IMR-90 (cell line): ENCODE measurements around the gene IL17REL. TPM values are rescaled to one million over a fixed set of nuclear protein-coding genes. Genes with fewer than 3 reads are reported as not detected.

Experiments used
- ATAC-seq: fragments of 200-7000 bp; cut with Tn5 transposase; 2 replicates; pipeline ENCODE4 v1.9.1; 2020; ENCODE audit warnings: low read depth, mild to moderate bottlenecking, moderate library complexity
- BruUV-seq: library from RNA; stranded (reverse); fragments of 400-500 nt; replicated peaks from 2 replicates; lab custom pipeline; 2021; lab: Mats Ljungman, UMichigan
- CTCF ChIA-PET: fragments of 300-600 bp; formaldehyde crosslinking; extraction: SDS; loops from one replicate; lab custom pipeline; 2021; ENCODE audit warnings: antibody characterized with exemption; lab: Yijun Ruan, JAX
- POLR2A ChIA-PET: fragments of 300-600 bp; sonication (Branson Sonifier 250); formaldehyde crosslinking; loops from one replicate; lab custom pipeline; 2022; ENCODE audit warnings: antibody characterized with exemption; ENCODE audit not compliant: unreplicated experiment; lab: Charles Lee
- DNase-seq: peaks from one replicate; pipeline ENCODE4 v3.0.0; 2013
- H2AFZ ChIP-seq: replicated peaks from 2 replicates; pipeline ENCODE3; 2013; ENCODE audit warnings: low read length, mild to moderate bottlenecking; ENCODE audit not compliant: poor library complexity
- H2AK5ac ChIP-seq: 2 replicates; pipeline ENCODE4 v1.6.1; 2013; ENCODE audit warnings: low read depth, low read length, inconsistent platforms
- H2AK9ac ChIP-seq: replicated peaks from 2 replicates; pipeline ENCODE3; 2013; ENCODE audit warnings: mild to moderate bottlenecking, low read depth, low read length, moderate library complexity; ENCODE audit not compliant: poor library complexity
- H2BK120ac ChIP-seq: 2 replicates; pipeline ENCODE4 v1.6.1; 2013; ENCODE audit warnings: low read depth, low read length, inconsistent platforms
- H2BK15ac ChIP-seq: 3 replicates; pipeline ENCODE4 v1.6.1; 2013; ENCODE audit warnings: low read depth, low read length, inconsistent platforms
- H2BK20ac ChIP-seq: 2 replicates; pipeline ENCODE4 v1.6.1; 2013; ENCODE audit warnings: low read depth, mild to moderate bottlenecking, inconsistent platforms, low read length, moderate library complexity
- H2BK5ac ChIP-seq: 2 replicates; pipeline ENCODE4 v1.6.1; 2013; ENCODE audit warnings: mild to moderate bottlenecking, low read depth, low read length, inconsistent platforms; ENCODE audit not compliant: poor library complexity, severe bottlenecking
- H3K14ac ChIP-seq: replicated peaks from 2 replicates; pipeline ENCODE4 v1.6.1; 2013; ENCODE audit warnings: low read depth, low read length, inconsistent platforms
- H3K18ac ChIP-seq: 2 replicates; pipeline ENCODE4 v1.6.1; 2013; ENCODE audit warnings: low read depth, low read length, control low read depth
- H3K23ac ChIP-seq: 2 replicates; pipeline ENCODE4 v1.6.1; 2013; ENCODE audit warnings: low read depth, low read length, inconsistent platforms
- H3K27ac ChIP-seq: 2 replicates; pipeline ENCODE4 v1.5.1; 2013; ENCODE audit warnings: mild to moderate bottlenecking, control low read depth, low read length; ENCODE audit not compliant: insufficient read depth
- H3K27me3 ChIP-seq: 2 replicates; pipeline ENCODE4 v1.6.1; 2013; ENCODE audit warnings: low read length; ENCODE audit not compliant: control insufficient read depth, insufficient read depth
- H3K36me3 ChIP-seq: 2 replicates; pipeline ENCODE4 v1.6.1; 2013; ENCODE audit warnings: low read length, mixed read lengths; ENCODE audit not compliant: control insufficient read depth, insufficient read depth
- H3K4ac ChIP-seq: 2 replicates; pipeline ENCODE4 v1.6.1; 2013; ENCODE audit warnings: low read depth, low read length, inconsistent platforms
- H3K4me1 ChIP-seq: 2 replicates; pipeline ENCODE4 v1.6.1; 2013; ENCODE audit warnings: low read length, mixed read lengths; ENCODE audit not compliant: control insufficient read depth, insufficient read depth
- H3K4me2 ChIP-seq: 2 replicates; pipeline ENCODE4 v1.6.1; 2013; ENCODE audit warnings: low read depth, mild to moderate bottlenecking, control low read depth, low read length, moderate library complexity
- H3K4me3 ChIP-seq: 2 replicates; pipeline ENCODE4 v1.5.1; 2013; ENCODE audit warnings: low read depth, mild to moderate bottlenecking, control low read depth, low read length, moderate library complexity; ENCODE audit not compliant: insufficient read depth
- H3K56ac ChIP-seq: 2 replicates; pipeline ENCODE4 v1.6.1; 2013; ENCODE audit warnings: low read length, inconsistent platforms; ENCODE audit not compliant: insufficient read depth; ENCODE audit errors: extremely low read depth
- H3K79me1 ChIP-seq, 2 experiments: 2 replicates each; pipeline ENCODE4 v1.6.1; 2013; ENCODE audit warnings: low read length in 2 of 2, inconsistent platforms in 1 of 2, low read depth in 1 of 2
- H3K9ac ChIP-seq: 2 replicates; pipeline ENCODE4 v1.6.1; 2013; ENCODE audit warnings: low read depth, low read length, control low read depth
- H3K9me1 ChIP-seq: 2 replicates; pipeline ENCODE4 v1.6.1; 2013; ENCODE audit warnings: low read length, inconsistent platforms; ENCODE audit not compliant: insufficient read depth
- H3K9me3 ChIP-seq: 2 replicates; pipeline ENCODE4 v1.6.1; 2013; ENCODE audit warnings: low read length; ENCODE audit not compliant: control insufficient read depth, insufficient read depth
- H4K20me1 ChIP-seq: 2 replicates; pipeline ENCODE4 v1.6.1; 2013; ENCODE audit warnings: low read length, inconsistent platforms; ENCODE audit not compliant: insufficient read depth
- H4K5ac ChIP-seq: 2 replicates; pipeline ENCODE4 v1.6.1; 2013; ENCODE audit warnings: mild to moderate bottlenecking, low read depth, low read length, control low read depth
- H4K8ac ChIP-seq, 2 experiments: 2 replicates each; pipeline ENCODE4 v1.6.1; 2013; ENCODE audit warnings: low read depth in 2 of 2, low read length in 2 of 2, control low read depth in 1 of 2, inconsistent platforms in 1 of 2
- H4K91ac ChIP-seq: 2 replicates; pipeline ENCODE4 v1.6.1; 2013; ENCODE audit warnings: low read depth, low read length, inconsistent platforms; ENCODE audit not compliant: insufficient read depth
- BHLHE40 ChIP-seq: fragments of 150-350 bp; IDR thresholded peaks from 2 replicates; pipeline ENCODE4 v1.6.1; 2016; ENCODE audit warnings: mild to moderate bottlenecking, low read depth, low read length
- CHD1 ChIP-seq: IDR thresholded peaks from 2 replicates; pipeline ENCODE4 v1.6.1; 2012; ENCODE audit warnings: low read depth, low read length, improper control_type of control experiment
- FOS ChIP-seq: fragments of 150-350 bp; IDR thresholded peaks from 2 replicates; pipeline ENCODE4 v1.6.1; 2016; ENCODE audit warnings: low read depth, low read length
- MAFK ChIP-seq: IDR thresholded peaks from 2 replicates; pipeline ENCODE4 v1.6.1; 2012; ENCODE audit warnings: low read depth, low read length, improper control_type of control experiment
- MAZ ChIP-seq: IDR thresholded peaks from 2 replicates; pipeline ENCODE4 v1.6.1; 2012; ENCODE audit warnings: low read depth, mild to moderate bottlenecking, low read length, improper control_type of control experiment, moderate library complexity, borderline replicate concordance
- MXI1 ChIP-seq: IDR thresholded peaks from 2 replicates; pipeline ENCODE4 v1.6.1; 2012; ENCODE audit warnings: low read depth, mild to moderate bottlenecking, low read length, moderate library complexity, borderline replicate concordance
- NFE2L2 ChIP-seq: fragments of 150-350 bp; IDR thresholded peaks from 2 replicates; pipeline ENCODE4 v1.6.1; 2016; ENCODE audit warnings: low read depth, mild to moderate bottlenecking, low read length
- POLR2A ChIP-seq: IDR thresholded peaks from 2 replicates; pipeline ENCODE4 v1.6.1; 2012; ENCODE audit warnings: mild to moderate bottlenecking, low read depth, low read length
- RCOR1 ChIP-seq: IDR thresholded peaks from 2 replicates; pipeline ENCODE4 v1.6.1; 2012; ENCODE audit warnings: mild to moderate bottlenecking, low read length, improper control_type of control experiment; ENCODE audit not compliant: insufficient replicate concordance
- RFX5 ChIP-seq: IDR thresholded peaks from 2 replicates; pipeline ENCODE4 v1.8.0; 2012; ENCODE audit warnings: low read depth, mild to moderate bottlenecking, low read length, moderate library complexity
- WGBS, 2 experiments: methylation state at CpG; one replicate each; pipeline versions ENCODE4 v1.1.5 to v1.1.7; 2013; ENCODE audit warnings: missing lambda C conversion rate in 2 of 2; ENCODE audit not compliant: insufficient read length in 1 of 2; ENCODE audit errors: extremely low coverage in 2 of 2; 5-methylcytosine and 5-hydroxymethylcytosine counted together
- dilution Hi-C: fragments of 300-500 bp; cut with HindIII; formaldehyde crosslinking; loops from one replicate; pipeline ENCODE4 v1.14.3; 2018; ENCODE audit warnings: low sequenced_read_pairs; ENCODE audit not compliant: unreplicated experiment
- in situ Hi-C: fragments of 300-500 bp; cut with MboI; formaldehyde crosslinking; loops from 3 replicates; pipeline ENCODE4 v1.14.3; 2019; ENCODE audit warnings: low sequenced_read_pairs, inconsistent platforms, mixed read lengths
- intact Hi-C: fragments of 100-400 bp; cut with micrococcal nuclease; formaldehyde crosslinking; loops from 2 replicates; pipeline ENCODE4 v1.10.0; 2022
- polyA plus RNA-seq, 3 experiments: library from polyadenylated mRNA; depleted of rRNA; stranded (reverse); fragments of >200 nt; gene quantifications; 2 replicates each; pipeline ENCODE4 v1.2.3, GENCODE V29; 2012; ENCODE audit warnings: low replicate concordance in 1 of 3
- total RNA-seq: library from RNA; depleted of rRNA; stranded (reverse); fragments of >200 nt; gene quantifications from 2 replicates; pipeline ENCODE4 v1.2.3, GENCODE V29; 2012
- TF ChIP-seq, protein P1 (sequence below): fragments of 150-350 bp; IDR thresholded peaks from 2 replicates; pipeline ENCODE4 v1.6.1; 2017; ENCODE audit warnings: mild to moderate bottlenecking, antibody characterized with exemption, low read length, low read depth
- TF ChIP-seq, protein P2 (sequence below): fragments of 150-350 bp; IDR thresholded peaks from 2 replicates; pipeline ENCODE4 v1.6.1; 2016; ENCODE audit warnings: low read depth, mild to moderate bottlenecking, low read length, moderate library complexity, borderline replicate concordance

IL17REL gene
- total and polyA plus RNA-seq, 2 of the 4 experiments (the other 2 are of a cell fraction): not detected

DNA sequence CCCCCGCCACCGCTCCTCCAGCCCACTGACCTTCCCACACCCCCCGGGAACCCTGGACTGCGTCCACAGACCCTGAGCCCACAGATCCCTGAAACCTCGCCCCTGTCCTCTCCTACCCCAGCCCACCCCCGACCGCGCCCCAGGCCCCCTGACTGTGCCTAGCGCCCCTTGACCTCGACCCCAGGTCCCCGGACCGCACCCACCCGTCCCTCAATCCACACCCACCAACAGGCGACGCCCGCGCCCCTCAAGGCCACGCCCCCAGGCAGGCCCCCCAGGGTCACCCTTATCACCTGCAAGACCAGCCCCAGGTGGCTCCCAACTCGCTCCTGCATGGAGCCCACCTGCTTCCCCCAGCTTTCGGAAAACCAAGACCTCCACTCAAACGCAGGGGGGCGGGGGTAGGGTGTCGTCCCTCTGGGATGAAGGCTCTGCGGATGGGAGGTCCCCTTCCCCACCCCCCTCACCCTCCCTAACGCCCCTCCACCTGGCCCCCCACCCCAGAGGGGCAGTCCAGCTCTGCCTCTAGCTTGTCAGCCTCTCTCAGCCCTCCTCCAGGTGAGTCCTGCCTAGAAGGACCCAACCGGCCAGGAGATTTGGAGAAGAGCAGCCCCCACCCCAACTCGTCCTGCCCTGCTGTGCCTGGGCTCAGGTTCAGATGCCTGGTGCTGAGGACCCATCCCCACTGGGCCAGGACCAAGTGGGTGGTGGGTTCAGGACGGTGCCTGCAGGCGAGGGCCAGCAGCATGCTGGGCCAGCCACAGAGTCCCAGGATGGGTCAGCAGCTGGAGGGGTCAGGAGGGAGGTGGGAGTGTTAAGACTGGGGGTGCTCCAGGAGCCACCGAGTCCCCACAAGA is 3.1 kb upstream of the IL17REL start (continued):
- TF ChIP-seq CHD1: no peak

DNA sequence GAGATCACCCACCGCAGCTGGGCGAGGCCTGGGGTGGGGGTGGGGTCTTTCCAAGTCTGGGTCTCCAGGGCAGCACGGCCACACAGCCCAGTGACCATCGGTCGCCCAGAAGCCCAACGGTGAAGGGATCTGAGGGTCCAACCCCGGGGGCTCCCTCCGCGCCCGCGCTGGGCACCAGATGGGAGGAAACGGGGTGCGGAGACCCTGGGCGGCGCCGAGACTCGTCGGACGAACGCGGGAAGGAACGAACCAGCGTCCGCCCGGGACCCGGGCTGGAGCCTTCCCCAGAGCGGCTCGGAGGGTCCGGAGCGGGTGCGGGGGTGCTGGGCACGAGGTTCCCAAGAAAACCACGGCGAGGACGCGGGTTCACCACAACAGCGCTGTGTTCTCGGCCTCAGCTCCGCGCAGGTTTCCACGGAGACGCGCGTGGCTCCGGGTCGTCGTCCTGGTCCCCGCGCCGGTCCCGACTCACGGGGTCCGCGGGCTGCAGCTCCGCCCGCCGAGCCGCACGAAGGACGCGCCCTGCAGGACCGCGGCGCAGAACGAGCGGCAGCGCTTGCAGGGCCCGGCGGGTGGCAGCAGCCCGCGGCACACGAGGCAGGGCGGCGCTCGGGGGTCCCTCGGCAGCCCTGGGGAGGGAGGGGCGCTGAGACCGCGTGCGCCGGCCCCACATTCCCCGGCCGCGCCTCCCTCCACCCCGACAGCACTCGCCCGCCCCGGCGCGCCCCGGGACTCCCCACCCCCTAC is 2.3 kb upstream of the IL17REL start:
- Histone ChIP-seq H2AFZ (peak overlapping the region; percentile 67), H3K18ac (no peak overlapping the region), H3K79me1 (no peaks in the 10 kb centered on the region), H3K4ac (no peak overlapping the region), H3K9ac (no peak overlapping the region), H3K4me3 (no peak overlapping the region), H3K9me1 (no peaks in the 10 kb centered on the region), H4K91ac (no peak overlapping the region), H3K23ac (no peak overlapping the region), H3K14ac (no peak overlapping the region), H2BK20ac (no peak overlapping the region), H3K56ac (no peak overlapping the region), H3K9me3 (peaks cover 4% of the 10 kb centered on the region; the same call in 1 of the 2 replicates), H2BK120ac (no peak overlapping the region), H2AK9ac (no peak overlapping the region), H2AK5ac (no peak overlapping the region), H4K20me1 (no peaks in the 10 kb centered on the region), H2BK5ac (no peak overlapping the region), H2BK15ac (no peak overlapping the region), H4K8ac (no peak overlapping the region), H3K4me2 (peak overlapping the region; percentile 71; the same call in 1 of the 2 replicates), H3K36me3 (no peaks in the 10 kb centered on the region), H3K4me1 (peaks cover 6% of the 10 kb centered on the region; the same call in 1 of the 2 replicates), H3K27ac (no peak overlapping the region), H4K5ac (no peak overlapping the region), H3K27me3 (peaks cover 81% of the 10 kb centered on the region)
- ATAC-seq (no peak), DNase-seq (no peak)
- POLR2A ChIA-PET: no interaction called here
- in situ Hi-C loops: no loop called here
- intact Hi-C loops: no loop called here
- 4% methylated on average over 48 of the region's 91 CpGs; no CpG with 5 or more reads in 1 of the 2 experiments for WGBS, 2 experiments
- no TSS peak for BruUV-seq
- CTCF ChIA-PET: no interaction called here
- dilution Hi-C loops: no loop called here
- TF ChIP-seq BHLHE40: no peak
- TF ChIP-seq, protein P1, sequence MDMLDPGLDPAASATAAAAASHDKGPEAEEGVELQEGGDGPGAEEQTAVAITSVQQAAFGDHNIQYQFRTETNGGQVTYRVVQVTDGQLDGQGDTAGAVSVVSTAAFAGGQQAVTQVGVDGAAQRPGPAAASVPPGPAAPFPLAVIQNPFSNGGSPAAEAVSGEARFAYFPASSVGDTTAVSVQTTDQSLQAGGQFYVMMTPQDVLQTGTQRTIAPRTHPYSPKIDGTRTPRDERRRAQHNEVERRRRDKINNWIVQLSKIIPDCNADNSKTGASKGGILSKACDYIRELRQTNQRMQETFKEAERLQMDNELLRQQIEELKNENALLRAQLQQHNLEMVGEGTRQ: no peak
- no peak for TF ChIP-seq RFX5
- no peak for TF ChIP-seq NFE2L2
- TF ChIP-seq POLR2A: no peak
- TF ChIP-seq MXI1: no peak
- TF ChIP-seq CHD1: no peak
- no peak for TF ChIP-seq FOS
- TF ChIP-seq RCOR1: no peak
- TF ChIP-seq MAZ: no peak
- TF ChIP-seq MAFK: no peak
- TF ChIP-seq, protein P2, sequence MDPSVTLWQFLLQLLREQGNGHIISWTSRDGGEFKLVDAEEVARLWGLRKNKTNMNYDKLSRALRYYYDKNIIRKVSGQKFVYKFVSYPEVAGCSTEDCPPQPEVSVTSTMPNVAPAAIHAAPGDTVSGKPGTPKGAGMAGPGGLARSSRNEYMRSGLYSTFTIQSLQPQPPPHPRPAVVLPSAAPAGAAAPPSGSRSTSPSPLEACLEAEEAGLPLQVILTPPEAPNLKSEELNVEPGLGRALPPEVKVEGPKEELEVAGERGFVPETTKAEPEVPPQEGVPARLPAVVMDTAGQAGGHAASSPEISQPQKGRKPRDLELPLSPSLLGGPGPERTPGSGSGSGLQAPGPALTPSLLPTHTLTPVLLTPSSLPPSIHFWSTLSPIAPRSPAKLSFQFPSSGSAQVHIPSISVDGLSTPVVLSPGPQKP: no peak
